Breast epithelium (tissue), 3 donors: ENCODE measurements around the gene SHISA8.

Experiments
- CTCF ChIP-seq, 3 donors: fragments of 450-650 bp; IDR thresholded peaks; one replicate each; pipeline ENCODE4 v1.5.1; 2016 to 2017; ENCODE audit warnings: antibody characterized with exemption in 3 of 3, mild to moderate bottlenecking in 3 of 3, moderate library complexity in 3 of 3
- POLR2A ChIP-seq: fragments of 450-650 bp; IDR thresholded peaks from one replicate; pipeline ENCODE4 v1.6.1; 2016; ENCODE audit warnings: antibody characterized with exemption, mild to moderate bottlenecking, moderate library complexity

GRCh38 chr22:41963453-41964111, 48.7 kb upstream of the SHISA8 start:
- TF ChIP-seq POLR2A = no peak
- TF ChIP-seq CTCF (IDR thresholded peaks at IDR 0.05) = no peak
